Stimulated activated CD4-positive, alpha-beta T cell treated with anti-CD3 and anti-CD28 coated beads, TNF-alpha, amount 100 ng/mL, for 4 hours (primary cell): ENCODE data around the gene HEATR9.

Experiments
- DNase-seq, 3 experiments: peaks; one replicate each; pipeline ENCODE4 v3.0.0-alpha.2; 2020; ENCODE audit warnings: low read depth in 3 of 3

Gene HEATR9

DNA sequence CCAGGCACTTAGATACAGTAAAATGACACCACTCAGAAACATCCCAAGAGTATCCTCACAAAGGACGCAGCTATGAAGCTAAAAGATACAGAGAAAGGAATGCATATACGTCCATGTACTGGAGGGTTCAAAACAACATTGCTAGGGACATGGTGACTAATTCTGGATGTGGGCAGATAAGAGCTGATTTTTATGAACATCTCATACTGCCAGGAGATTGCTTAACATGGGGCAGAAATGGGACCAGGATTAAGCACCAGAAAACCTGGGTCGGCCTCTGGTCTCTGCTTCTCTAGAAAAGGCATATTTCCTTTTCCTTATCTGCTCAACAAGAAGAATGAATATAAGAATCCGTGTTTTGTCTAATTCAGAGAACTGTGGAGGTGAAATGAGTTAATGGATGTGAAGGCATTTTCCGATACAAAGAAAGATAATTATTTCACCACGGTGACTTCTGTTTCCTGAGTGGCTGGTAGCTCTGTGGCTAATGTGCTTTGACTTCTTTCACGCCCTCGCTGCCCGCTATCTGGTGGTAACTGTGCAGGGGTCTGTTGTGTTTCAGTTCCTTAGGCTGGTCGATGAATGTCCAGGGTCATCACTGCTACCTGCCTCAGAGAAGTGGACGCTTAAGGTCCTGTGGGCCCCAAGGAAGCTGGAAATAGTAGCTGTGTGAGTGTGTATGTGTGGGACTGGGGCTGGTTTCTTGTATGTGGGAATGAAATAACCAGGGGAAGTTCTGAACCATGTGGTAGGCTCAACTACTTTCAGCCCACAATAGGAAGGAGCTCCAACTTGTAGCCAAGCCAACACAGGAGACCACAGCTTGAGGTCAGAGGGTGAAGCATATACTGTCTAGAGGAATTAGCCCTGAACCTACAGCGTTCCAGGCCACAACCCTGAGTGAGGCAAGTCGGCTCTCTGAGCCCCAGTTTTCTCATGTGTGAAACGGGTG, 27.2 kb upstream of the HEATR9 start:
- no peak for DNase-seq

DNA sequence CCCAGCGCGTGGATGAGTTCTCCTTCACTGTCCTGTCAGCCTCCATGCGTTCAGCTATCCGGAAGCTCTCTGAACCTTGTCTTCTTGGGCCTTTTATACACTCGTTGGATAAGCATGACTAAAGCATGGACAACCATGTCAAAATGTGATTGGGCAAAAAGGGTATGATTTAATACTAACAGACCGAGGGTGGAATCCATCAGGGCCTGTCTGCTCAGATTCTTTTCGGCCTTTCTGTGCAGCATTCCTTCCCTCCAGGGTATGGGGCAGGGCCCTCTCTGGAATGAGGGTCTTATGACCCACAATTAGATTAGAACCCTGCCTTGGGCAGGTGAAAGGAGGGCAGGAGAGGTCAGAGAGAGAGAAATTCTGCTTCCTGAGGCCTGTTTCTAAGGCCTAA, 25.5 kb upstream of the HEATR9 start:
- DNase-seq, result no peak

DNA sequence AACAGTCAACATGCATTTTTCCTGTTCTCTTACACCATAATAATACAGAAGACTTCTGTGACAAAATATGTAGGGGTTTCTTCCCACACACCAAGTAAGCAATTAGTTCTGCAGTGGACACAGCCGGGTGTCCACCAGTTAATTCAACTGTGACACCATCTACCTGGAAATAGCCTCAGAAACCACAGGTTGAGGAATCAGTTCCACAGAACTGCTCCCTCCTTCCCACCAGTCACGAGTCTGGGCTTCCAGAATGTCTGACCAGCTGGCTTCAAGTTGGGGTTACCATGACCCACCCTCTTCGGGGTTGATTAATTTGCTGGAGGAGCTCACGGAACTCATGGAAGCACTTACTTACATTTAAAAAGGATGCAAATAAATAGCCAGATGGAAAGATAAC, 25.1 kb upstream of the HEATR9 start:
- DNase-seq, result no peak

DNA sequence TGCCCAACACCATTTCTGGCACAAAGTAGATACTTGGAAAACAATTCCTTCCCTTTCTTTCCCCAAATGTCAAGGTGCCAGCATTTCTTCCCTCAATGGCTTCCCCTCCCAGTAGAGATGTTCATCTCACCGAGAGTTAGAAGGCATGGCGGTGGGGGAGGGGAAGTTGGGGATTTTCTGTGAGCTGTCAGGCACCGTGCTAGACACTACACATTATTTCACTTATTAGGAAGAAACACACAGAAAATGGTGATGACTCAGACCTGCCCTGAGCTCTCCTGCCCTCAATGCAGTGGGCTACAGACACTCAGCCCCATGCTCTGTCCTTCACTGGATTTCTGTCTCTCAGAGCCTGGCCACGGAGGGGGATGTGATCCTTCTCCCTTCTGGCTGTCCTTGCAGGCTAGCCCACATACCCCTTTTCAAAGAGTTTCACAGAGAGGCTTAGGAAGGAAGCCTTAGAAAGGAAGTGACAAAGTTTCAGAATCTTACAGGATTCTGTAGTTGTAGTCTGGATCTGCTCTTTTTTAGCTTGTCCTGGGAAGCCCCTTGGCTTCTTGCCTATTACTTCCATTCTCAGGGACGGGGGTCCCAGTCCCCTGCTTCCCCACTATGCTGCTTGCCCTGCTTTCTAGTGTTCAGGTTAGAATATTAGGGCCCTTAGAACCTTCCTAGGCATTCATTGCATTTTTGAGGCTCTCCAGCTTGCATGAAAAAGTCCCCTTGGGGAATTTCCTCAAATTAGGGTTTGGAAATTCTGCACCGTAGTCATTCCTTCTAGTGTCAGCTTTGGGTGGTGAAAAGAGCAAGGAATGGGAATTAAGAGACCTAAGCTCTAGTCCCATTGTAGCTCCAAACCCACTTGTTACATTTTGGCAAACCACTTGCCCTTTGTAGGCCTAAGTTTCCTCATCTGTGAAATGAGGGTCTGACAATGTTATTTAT, 23.7 kb upstream of the HEATR9 start:
- peak in 1 of 3 experiments; percentile 18 for DNase-seq

DNA sequence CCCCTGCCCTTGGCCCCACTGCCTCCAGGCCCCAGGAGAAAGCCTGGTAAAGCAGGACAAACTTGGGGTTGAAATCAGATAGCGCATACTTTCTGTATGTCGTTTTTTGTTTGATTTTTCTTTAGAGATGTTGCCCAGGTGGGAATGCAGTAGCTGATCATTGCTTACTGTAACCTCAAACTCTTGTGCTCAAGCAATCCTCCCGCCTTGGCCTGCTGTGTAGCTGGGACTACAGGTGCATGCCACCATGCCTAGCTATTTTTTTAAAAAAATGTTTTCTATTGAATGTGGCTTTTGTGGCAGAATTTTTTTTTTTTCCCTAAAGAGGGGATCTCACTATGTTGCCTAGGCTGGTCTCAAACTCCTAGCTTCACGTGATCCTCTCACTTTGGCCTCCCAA, 22.6 kb upstream of the HEATR9 start:
- DNase-seq, result no peak

DNA sequence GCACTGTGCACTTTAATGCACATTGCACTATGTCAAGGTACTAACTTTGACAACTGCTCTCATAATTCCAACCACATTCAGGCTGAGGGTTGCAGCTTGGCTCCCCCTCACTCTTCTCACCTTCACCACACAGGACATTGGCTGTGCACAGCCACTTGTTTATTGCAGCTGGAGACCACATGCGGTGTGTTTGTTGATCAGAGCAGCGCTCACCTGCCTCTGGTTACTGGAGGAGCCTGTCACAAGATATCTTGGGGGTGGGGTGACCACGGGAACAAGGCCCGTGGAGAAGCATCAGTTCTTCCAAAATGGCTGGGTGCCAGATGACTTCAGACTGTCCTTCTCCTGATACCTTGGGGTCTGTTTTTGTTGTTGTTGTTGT, 22.1 kb upstream of the HEATR9 start:
- DNase-seq, result no peak

DNA sequence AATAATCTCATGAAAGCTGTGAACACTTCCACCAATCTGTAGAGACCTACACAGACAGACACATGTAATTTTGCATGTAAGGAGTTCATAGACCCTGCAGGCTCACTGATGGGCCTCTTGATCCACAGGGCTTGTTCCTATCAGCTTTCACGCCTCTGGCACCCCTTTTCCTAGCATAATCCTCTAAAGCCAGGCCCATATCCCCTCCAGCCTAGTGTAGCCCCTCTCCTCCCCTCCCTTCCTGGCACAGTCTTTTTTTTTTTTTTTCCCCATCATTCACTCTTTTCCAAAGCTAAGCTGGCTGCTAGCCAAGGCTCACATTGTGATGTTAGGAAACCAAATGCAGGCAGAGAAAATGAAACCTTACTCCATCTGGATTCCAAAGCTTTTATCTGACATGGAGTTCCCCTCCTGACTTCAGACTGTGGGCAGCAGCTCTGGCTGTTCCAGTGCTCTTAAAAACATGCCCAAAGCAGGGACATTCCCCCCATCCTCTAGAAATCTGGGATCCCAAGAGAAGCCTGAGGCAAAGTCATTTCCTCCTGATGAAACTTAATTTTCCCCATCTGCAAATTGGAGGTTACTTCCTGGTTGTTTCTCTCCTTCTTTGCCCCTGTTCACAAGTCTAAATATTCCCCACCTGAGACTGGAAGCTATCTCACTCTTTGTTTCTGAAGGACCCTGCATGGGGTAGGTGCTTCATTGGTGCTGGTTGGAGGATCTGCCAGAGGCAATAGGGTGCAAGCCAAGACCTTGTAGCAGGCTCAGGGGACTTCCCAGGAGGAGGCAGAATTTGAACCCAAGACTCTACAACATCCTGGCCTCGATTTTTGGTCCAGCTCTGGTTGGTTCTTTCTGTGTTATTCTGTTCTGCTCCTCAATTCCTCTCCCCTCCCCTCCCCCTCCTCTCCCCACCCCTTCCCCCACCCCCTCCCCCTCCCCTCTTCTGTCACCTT, 21.4 kb upstream of the HEATR9 start:
- no peak for DNase-seq

DNA sequence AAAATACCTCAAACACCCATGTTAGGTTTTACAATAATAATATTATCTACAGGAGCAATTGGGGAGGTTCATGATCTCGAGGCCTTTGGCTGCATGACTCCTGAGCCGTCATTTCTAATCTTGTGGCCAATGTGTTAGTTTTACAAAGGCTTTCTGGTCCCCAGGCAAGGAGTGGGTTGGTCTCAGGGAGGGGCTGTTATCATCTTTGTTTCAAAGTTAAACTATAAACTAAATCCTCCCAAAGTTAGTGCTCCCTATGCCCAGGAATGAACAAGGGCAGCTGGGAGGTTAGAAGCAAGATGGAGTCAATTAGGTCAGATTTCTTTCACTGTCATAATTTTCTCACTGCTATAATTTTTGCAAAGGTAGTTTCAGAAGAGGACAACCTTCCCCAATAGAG, 20.6 kb upstream of the HEATR9 start:
- DNase-seq, result no peak

DNA sequence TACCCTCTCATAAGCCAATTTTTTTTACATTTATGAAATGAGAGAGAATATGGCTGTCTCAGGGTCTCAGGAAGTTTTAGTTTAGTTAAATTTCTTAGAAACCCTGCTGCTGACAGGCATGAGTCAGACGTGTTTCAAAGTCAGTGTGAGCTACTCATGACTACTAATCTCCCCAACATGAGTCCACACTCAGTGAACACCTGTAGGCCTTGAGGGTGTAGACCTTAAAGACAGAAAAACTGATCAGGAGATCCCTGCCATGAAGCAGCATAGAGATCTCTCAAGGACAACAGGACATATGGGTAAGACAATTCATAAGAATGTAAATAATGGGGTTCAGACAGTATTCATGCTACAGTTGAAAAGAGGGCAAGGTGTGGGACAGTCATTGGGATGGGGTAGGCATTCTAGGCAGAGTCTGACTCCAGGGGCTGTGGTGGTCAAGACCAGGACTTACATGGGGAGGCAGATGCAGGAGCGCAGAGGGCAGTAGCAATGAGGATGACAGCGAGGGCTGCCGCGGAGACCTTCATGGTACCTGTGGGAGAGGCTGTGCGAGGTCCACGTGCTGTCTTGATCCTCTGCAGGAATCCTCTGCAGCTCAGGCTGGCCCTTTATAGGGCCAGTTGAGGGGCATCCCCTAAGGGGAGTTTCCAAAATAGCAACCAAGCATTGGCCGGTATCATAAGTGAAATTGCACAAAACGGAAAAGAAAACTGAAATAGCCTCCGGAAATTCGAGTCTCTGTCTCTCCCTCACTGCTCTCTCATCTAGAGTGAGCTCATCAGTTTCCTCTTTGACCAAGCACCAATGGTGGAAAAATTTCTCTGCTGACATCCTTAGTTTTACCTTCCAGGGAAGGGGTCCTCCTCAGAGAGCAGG, 11.3 kb upstream of the HEATR9 start, which contains the start of gene CCL5:
CCL5 (minus strand) TSS at position 588 of the 882 bp plus-strand sequence.
- no peak for DNase-seq

DNA sequence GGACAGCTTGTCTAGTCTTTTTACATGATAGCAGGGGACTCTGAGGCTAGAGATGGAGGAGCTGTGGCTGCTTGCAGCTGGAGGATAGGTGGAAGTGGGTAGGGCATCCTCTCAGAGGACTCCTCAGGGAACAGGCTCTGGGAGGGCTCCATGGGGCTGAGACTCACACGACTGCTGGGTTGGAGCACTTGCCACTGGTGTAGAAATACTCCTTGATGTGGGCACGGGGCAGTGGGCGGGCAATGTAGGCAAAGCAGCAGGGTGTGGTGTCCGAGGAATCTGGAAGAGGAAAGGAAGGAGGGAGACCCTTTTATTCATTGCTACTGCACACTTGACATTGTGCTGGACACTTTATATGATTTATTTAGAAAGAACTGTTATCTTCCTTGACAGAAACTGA, 9.7 kb upstream of the HEATR9 start:
- no peak for DNase-seq

DNA sequence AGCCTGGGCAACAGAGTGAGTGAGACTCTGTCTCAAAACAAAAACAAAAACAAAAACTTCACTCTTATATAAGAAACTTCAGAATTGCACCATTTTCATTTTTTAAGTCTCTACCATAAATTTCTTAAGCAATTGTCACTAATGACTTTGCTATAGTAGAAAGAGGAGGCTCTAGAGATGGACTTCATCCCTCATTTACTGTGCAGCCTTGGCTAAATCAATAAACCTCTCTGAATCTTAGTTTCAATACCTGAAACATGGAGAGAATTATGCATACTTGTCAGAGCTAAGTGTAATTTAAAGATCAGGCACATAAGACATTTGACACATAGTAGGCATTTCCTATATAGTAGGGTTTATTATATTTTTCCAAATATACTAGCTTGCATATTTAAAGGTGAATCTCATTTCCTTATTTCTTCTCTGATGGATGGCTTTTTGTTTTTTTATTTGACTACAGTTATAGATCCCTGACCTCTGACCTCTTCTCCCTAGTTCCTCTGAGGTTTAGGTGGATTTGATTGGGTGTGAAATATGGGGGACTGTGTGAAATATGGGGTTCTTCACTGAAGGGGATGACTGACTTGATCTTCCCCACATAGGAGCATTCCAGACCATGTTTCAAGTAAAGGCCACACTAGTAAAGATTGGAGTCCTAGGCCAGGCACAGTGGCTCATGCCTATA, 8.8 kb upstream of the HEATR9 start:
- DNase-seq, result no peak

DNA sequence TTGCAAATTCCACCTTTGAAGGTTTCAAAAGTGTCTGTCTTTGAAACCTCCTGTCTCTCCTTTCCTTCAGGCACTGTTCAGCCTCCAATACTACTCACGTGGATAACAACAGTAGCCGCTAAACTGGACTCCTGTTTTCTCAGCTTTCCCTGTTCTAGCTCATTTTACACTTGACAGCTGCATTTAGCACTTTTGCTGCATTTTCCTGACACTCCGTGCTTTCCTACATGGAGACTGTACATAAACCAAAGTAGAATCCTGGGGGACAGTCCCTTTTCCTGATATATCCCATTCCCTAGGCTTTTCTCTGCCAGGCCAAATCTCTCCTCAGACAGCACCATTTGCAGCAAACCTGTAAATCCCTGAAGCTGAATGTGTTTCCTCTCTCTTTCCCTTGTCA, 7.8 kb upstream of the HEATR9 start:
- no peak for DNase-seq

DNA sequence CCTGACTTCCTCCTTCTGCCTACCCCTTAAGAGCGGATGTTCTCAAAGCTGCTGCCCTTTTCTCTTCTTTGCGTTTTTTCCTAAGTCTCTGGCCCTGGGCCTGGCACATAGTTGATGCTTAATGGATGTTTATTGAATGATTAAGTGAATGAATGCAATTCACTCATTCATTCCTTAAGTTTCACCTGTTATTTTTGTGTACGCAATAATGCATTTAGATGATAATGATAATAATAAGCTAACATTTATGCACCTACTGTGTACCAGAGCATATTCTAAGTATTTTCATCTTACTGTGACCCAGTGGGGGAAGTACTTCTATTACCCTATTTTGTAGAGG, 7.1 kb upstream of the HEATR9 start:
- DNase-seq, result no peak

DNA sequence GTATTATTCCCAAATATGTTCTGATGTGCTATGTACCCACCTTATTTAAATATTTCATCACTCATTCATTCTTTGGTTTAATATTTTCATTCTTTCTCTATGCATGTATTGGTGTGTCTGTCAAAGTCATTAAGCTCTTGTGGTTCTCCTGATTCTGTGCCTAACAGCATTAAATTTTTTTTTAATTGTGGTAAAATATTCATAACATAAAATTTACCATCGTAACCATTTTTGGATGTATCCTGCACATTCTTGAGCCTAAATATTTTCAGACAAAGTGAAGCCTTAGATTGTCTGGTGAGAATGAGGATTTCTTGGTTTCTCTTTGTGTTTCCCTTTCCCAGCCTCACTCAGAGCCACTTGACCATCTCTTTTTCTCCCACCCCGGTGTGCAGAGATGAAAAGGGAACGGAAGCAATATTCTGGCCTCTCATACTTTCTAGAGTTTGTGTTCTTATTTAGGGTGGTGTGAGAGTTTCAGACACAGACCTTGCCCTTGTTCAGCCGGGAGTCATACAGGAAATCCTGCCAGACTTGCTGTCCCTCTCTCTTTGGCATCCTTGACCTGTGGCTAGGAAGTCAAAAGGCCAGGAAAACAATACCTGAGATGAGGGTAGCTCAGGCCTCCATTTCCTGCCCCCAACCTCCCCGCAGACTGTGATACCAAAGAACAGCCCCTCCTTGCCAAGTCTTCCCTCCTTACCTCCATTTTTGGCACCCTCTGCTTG, 6.5 kb upstream of the HEATR9 start:
- DNase-seq, result no peak

DNA sequence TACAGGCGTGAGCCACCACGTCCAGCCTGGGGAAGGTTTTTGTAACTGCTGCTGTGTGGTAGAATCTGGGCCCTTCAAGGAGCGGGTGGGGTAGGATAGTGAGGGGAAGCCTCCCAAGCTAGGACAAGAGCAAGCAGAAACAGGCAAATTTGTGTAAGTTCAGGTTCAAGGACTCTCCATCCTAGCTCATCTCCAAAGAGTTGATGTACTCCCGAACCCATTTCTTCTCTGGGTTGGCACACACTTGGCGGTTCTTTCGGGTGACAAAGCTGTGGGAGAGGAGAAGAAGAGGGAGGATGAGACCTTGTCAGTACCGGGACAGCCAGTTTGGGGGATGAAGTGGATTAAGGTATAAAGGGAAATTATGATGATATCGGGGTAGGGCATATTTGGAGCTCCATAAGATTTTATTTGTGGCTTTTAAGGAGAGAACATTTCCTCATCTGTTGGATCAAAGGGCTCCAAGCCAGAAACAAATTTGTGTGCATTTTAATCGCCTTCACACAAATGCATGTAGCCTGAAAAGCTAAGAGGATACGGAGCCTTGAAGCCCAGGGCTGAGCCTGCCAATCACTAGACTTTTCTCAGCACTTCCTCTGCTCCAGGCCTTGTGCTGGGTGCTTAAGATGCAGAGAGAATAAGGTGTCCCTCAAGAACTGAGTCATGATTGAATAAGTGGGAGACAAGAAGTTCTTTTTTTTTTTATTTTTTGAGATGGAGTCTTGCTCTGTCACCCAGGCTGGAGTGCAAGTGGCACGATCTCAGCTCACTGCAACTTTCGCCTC, 3.7 kb upstream of the HEATR9 start:
- no peak for DNase-seq

DNA sequence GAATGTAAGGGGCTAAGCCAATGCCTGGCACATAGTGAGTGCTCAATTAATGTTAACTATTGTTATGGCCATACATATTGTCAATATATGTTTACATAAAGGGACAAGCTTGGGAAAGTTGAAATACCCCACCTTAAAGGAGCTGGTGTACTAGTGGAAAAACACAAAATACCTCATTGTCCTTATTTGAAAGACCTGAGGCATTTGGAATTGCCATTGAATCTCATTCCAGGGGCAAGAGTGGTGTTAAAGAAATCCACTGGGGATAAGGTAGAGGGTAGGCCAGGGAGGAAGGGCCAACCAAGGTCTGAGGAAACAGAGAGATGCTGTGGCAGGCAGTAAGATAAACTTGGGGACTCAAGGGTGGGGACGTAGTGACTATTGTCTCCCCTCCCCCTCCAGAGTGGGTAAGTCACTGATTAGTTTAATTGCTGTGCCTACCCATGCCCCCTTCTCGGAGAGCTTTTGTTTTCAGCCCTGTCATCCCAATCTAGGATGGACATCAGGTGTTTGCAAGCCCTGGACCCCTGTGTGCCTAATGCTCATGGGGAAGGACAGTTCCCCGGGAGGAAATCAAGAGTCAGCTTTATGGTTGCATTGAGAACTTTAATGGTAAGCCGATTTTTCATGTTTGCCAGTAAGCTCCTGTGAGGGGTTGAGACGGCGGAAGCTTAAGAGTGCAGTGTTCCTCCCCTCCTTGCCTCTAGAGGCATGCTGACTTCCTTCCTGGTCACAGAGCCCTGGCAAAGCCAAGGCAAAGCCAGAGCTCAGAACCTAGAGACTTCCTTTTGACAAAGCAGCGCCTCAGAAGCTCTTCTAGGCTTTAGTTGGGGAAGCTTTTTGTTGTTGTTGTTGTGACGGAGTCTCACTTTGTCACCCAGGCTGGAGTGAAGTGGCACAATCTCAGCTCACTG, 2.5 kb upstream of the HEATR9 start:
- no peak for DNase-seq

DNA sequence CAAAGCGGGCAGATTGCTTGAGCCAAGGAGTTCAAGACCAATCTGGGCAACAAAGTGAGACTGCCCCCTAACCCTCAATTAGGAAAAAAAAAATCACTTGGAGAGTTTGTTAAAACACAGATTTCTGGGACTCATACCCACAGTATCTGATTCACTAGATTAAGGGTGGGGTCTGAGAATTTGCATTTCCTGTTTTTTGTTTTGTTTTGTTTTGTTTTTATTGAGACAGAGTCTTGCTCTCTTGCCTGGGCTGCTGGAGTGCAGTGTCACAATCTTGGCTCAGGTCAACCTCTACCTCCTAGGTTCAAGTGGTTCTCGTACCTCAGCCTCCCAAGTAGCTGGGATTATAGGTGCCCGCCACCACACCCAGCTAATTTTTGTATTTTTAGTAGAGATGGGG, 1.1 kb downstream of the HEATR9 start:
- no peak for DNase-seq
